Embryonic facial prominence (tissue), 1 donor: ENCODE measurements around the gene CCDC78.
"Not testable (repeated sequence)": the region's sequence is repeated elsewhere in the genome, so short reads cannot be mapped to it uniquely, and the experiment has no call there.

Source experiments
- DNase-seq: peaks from one replicate; pipeline ENCODE4 v3.0.0-alpha.2; 2016; ENCODE audit errors: extremely low spot score

The CCDC78 gene

DNA sequence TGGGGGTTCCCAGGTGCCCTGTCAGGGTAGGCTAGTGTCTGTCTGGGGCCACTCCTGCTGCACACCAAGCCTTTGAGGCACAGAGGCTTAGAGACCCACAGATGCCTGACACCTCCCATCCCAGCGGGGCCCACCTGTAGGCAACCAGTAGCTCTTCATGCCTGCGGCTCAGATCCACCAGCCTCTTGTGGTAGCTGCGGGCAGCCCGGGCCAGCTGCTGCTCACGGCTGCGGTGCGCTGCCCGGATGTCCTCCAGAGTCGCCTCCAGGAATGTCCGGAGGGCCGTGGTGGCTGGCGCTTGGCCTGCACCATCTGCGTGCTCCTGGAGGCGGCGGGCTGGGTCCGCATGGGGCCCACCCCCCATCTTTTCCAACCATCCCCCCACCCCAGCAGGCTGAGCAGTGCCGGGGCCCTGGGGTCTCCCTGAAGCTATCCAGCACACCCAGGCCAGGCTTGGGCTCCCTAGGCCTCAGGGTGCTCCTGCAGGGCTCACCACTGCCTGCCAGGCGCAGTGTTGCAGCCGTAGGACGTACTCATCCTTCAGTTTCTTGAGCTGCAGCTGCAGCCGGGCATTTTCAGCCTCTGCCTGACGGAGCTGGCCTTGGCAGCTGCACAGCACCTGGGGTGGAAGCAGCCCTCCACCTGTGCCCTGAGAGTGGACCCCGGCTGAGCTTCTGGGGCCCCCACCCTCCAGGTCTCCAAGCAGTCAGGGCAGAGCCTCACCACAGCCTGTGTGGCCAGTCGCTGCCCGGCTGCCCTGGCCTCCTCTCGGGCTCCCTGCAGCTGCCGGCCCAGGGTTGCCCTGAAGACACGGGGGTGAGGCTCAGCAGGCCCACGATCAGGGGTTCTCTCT lies 1.8 kb downstream of the CCDC78 start:
- no peak for DNase-seq

DNA sequence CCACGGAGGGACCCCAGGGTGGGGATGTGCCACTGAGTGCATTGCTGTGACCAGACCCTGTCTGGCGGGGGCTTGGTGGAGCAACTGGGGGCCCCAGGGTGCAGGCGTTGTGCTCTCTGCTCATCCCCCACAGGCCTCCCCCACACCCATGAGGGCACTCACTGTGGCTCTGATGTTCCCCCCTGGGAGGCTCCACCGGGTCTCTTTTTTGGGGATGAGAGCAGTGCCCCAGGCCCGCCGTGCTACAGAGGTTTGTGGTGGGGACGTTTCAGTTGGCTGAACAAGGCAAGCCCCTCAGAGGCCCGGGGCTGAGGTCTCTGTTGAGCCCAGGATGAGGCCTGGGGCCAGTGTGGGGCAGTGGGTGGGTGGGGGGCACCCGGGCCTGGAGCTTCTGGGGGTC lies 2.5 kb downstream of the CCDC78 start:
- no peak for DNase-seq

DNA sequence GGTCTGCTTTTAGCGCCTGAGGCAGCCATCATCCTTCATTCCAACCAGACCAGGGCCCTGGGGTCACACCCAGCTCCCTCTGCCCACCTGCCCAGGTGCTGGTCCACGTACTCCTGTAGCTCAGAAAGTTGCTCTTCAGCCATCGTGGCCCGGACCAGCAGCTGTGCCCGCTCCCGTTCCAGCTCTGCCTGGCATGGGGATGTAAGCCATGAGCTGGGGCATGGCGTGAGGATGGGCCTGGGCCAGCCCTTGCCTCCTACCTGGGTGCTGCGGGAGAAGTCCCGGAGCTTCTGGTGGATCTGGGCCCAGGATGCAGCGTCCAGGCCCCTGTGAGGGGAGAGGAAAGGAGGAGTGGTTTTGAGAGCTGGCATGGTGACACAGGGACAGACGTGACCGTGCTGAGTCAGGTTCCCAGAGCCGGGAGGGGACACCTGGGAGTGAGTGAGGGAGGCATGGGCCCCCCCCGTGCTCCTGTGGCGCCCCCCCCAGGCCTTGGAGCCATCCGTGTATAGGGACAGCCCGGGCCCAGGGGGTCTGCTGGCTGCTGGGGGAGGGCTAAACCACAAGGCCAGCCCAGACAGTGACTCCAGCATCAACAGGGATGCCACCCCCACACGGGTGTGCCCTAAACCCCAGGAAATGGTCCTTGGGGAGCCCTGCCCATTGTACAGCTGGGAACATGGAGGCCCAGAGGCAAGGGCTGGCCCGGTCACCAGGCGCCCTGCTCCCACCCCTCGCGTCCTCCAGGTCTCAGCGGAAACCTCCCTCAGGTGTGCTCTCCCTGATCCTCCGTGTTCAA lies 3.2 kb downstream of the CCDC78 start:
- no peak for DNase-seq

DNA sequence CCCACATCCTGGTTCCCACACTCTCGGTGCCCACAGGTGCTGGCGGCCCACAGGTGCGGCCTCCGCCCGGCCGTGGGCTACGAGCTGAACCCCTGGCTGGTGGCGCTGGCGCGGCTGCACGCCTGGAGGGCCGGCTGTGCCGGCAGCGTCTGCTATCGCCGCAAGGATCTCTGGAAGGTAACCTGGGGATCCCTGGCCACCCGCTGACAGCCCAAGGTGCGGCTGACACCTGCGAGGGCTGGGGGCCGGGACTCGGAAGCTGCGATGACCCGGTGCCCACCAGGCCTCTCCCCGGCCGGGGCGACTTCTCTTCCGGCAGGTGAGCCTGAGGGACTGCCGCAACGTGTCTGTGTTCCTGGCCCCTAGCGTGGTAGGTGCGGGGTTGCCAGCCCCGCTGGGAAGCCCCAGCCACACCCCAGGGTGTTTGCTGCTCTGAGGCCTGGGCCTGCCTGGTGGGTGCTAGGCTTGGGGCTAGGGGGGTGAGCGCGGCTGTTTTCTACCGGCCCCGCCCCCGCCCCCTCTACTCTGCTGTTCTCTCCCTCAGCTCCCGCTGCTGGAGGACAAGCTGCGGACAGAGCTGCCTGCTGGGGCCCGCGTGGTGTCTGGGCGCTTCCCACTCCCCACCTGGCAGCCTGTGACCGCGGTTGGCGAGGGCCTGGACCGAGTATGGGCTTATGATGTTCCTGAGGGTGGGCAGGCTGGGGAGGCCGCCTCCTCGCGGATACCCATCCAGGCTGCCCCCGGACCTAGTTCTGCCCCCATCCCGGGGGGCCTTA lies 4.3 kb downstream of the CCDC78 start:
- DNase-seq = no peak

DNA sequence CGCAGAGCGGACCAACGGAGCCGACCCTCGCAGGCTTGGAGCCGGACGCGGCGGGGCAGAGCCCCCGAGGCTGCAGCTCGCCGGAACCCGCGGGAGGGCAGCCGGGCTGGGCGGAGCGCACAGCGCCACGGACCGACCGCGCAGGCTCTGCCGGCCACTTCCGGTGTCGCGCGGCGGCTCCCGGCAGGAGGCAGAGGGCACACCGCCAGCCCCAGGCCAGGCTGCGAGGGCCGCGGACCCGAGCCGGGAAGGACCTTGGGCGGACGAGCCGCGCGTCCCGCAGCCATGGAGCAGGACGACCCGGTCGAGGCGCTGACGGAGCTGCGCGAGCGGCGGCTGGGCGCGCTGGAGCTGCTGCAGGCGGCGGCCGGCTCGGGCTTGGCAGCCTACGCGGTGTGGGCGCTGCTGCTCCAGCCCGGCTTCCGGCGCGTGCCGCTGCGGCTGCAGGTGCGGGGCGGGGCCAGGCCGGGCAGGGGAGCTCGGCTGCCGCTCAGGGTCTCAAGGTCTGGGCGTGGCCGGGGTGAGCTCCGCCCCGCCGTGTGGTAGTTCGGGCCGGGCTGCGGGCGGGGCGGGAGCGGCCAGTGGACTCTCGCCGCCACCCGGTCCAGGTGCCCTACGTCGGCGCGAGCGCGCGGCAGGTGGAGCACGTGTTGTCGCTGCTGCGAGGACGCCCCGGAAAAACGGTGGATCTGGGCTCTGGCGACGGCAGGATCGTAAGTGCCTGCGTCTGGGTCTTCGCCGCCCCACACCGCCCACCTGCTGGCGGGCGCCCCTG lies 5.1 kb downstream of the CCDC78 start, which contains the start of gene ANTKMT:
ANTKMT (plus strand) TSS at position 157 of the 775 bp plus-strand sequence; CDS start at position 286, 129 bp downstream.
- DNase-seq = peak; percentile 37

DNA sequence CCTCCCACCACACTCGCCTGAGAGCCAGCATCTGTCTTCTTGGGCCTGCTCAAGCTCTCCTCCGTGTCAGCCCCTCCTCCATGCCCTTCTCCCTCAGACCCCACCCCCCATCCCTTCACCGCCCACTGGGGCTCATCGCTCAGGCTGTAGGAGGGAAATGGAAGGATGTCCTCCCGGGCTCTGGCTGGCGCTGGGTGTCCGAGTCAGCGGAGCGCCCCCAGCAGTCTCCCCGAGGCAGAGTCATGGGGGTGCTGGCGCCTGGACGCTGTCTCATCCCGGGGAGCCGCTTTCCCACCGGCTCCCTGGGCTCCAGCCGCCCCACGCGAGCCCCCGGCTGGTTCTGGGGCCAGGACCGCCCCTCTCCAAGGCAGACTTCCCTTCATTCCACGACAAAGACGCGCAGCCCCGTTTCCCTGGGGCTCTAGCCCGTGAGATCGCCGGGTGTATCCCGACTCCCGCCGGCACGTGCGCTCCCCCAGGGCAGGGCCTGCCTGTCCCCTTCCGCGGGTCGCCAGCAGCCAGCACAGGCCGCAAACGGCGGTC lies 5.7 kb downstream of the CCDC78 start:
- no peak for DNase-seq

DNA sequence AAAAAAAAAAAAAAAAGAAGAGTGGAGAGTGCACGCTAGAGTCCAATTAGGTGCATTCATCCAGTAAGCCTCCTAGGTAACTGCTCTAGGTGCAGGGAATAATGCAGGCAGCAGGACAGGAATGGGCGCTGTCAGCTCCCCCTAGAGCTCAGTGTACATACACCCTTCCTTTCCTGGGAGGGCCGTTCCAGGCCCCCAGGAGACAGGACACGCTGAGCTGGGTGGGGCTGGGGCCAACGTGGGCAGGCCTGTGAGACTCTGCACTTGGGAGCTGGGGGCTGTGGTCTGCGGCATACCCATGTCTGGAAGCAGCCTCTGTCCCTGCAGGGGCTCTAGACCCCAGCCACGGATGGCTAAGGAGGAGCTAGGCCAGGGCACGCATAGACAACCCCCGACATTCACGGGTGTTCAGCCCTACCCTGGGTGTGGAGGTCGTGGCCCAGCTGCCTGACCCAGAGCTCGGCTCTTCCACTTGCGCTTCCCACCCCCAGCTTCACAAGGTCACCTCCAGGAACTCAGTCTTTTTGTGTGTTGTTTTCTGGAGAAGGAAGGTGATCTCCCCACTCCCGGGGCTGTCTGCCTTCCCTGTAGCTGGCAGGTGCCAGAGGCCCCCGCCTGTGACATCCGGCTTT lies 6.3 kb downstream of the CCDC78 start:
- DNase-seq = no peak

DNA sequence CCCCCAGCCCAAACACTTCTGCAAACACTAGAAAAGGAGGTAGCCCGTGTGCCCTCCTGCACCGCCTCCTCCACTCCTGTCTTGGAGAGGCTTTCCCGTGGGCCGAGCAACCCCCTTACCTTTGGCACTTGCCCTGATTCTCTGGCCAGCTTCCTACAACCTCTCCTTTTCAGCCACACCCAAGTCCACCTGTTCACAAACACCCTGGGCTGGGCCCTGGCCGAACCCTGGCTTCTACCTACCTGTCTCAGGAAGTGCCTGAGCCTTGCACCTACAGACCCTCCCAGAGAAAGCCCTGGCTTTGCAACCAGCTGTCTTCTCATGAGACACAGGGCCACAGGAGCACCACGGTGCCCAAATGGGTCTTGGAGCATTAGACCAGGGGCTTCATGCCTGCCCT lies 7.3 kb downstream of the CCDC78 start:
- DNase-seq = no peak

DNA sequence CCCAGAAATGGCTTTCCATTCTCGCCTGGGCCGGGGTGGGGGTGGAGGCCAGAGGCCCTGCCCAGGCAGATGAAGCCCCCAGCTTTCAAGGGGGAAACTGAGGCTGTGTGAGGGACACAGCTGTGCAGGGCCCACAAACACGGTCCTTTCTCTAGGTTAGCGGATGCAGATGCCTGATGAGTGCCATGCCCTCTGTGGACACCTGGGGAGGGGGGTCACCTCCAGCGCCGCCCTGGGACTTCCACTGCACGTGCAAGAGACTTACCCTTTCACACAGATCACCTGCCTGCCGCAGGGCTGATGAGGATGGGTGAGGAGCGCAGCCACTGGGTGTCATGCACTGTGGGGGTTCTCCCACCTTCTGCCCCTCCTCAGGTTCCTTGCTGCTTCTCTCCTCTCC lies 7.9 kb downstream of the CCDC78 start:
- no peak for DNase-seq

DNA sequence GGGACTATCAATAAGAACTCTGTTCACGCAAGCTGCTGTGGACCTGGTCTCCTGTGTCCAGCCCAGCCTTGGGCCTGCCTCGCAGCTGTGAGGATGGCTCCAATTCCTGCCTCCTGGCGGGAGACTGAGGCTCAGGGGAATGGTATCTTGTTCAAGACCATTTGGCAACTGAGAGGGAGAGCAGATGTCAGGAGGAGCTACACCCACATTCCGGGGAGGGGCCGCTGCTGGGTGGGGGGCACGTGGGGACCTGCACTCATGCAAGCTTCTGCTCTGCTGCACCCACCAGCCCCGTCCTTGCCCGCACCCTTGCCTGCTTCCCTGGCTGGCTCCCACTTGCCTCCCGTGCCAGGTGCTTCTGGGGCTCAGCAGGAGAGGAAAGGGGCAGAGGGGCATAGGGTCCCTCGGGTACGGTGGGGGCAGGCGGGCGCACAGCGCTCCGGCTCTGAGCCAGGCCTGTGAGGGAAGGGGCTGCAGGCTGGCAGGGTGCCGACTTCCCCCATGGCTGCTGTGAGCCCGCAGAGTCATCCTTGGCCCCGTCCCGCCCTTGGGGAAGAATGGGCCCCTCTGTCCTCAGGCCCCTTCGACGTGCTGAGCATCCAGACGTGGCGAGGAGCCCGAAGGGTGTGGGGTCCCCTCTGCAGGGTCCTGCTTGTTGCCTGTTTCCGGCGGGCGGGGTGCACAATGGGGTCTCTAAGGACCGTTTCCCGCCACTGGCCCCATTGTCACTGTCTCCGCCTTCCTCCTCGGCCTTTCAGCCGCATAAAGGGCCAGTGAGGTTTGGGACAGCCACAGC lies 8.6 kb downstream of the CCDC78 start:
- no peak for DNase-seq

DNA sequence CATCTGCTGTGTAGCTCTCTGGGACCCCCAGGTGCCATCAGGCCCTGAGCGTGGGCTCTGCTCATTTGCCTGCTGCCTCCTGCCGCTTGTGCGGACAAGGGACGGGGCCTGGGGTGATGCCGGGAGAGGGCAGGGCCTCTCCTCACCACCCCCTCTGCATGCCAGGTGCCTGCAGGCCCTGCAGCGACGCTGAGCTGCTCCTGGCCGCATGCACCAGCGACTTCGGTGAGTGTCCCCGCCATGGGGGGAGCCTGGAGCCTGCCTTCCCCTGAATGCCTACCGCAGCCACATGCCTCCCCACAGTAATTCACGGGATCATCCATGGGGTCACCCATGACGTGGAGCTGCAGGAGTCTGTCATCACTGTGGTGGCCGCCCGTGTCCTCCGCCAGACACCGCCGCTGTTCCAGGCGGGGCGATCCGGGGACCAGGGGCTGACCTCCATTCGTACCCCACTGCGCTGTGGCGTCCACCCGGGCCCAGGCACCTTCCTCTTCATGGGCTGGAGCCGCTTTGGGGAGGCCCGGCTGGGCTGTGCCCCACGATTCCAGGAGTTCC lies 9.4 kb downstream of the CCDC78 start:
- DNase-seq = no peak

DNA sequence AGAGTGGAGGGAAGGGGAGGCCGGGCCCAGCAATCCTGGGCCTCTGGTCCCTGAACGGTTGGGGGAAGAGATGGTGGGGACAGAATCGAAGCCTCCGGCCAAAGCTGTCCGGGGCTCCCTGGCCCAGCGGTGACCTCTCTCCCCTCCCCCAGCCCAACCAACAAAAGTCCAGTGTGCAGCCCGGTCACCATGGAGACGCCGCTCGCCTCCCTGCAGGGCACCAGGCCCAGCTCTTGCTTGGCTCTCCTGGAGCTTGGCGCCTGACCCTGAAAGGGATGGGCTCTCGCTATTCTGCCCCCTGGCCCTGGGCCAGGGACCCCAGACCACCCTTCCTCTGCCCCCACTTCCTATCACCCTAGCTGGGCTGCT lies 10.1 kb downstream of the CCDC78 start:
- DNase-seq = no peak

DNA sequence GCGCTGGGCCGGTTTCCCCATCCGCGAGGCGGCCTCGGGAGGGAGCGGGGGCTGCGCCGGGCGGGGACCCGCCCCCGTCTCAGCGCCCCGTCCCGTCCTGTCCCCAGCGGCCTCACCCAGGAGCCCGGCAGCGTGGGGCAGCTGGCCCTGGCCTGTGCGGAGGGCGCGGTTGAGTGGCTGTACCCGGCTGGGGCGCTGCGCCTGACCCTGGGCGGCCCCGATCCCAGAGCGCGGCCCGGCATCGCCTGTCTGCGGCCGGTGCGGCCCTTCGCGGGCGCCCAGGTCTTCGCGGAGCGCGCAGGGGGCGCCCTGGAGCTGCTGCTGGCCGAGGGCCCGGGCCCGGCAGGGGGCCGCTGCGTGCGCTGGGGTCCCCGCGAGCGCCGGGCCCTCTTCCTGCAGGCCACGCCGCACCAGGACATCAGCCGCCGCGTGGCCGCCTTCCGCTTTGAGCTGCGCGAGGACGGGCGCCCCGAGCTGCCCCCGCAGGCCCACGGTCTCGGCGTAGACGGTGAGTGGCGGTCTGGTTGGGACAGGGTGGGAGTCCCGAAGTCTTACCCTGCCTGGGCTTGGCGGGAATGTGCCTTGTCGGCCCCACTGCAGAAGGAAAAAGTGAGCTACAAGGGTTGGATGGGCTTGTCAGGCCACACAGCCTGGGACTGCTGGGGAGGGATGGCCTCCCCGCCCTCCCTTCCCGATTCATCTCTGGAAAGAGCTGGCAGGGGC lies 10.6 kb downstream of the CCDC78 start:
- DNase-seq = no peak

DNA sequence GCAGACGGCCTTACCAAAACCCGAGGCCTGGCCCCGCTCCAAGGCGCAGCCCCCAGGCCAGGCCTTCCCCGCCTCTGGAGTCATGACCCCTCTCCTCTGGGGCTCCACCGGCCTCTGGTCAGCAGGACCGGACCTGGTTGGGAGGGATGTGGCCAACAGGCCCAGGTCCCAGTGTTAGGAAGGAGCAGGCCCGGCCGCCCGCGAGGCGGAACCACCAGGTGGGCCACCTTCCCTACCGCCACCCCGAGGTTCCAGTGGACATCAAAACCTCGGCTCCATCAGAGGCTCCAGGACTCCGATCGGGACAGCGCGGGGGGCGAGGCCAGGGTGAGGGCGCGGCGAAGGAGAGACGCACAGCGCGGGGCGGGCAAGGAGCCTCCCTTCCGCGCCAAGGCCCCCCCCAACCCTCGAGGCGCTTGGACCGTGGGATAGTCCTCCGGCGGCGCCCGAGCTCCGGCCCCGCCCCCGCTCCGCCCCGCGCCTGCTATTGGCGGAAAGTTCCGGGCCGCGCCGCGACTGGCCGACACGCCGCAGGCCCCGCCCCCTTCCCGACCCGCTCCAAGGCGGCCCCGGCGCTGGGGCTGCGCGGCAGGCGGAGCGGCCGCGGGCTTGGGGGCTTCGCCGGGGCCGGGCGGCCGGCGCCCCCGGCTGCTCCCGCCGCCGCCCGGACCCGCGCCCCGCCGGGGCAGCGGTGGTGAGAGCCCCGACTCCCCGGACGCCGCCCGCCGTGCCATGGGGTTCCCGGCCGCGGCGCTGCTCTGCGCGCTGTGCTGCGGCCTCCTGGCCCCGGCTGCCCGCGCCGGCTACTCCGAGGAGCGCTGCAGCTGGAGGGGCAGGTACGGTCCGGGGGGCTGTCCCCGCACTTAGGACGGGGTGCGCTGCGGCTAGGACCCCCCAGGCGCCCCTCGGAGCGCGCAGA lies 11.4 kb downstream of the CCDC78 start, which contains the start of gene METRN:
METRN (plus strand) TSS at position 561 of the 919 bp plus-strand sequence; CDS start at position 733, 172 bp downstream.
- peak; percentile 64 for DNase-seq

DNA sequence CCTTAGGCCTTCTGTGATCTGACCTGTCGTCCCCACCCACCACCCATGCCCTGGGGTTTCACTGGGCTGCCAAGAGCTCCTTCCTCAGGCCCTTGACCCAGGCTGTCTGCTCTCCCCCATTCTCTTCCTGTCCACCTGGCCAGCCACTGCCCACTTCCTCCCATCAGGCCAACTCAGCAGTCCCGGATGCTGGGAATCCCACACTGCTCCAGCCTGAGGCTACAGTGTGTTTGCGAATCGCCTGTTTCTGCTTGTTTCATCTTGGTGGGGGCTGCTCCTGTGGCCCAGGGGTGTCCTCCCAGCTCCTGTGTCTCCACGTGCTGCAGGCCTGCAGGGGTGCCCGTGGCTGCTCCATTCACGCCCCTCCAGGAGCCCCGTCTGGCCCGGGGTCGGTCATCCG lies 12.2 kb downstream of the CCDC78 start:
- DNase-seq = no peak

DNA sequence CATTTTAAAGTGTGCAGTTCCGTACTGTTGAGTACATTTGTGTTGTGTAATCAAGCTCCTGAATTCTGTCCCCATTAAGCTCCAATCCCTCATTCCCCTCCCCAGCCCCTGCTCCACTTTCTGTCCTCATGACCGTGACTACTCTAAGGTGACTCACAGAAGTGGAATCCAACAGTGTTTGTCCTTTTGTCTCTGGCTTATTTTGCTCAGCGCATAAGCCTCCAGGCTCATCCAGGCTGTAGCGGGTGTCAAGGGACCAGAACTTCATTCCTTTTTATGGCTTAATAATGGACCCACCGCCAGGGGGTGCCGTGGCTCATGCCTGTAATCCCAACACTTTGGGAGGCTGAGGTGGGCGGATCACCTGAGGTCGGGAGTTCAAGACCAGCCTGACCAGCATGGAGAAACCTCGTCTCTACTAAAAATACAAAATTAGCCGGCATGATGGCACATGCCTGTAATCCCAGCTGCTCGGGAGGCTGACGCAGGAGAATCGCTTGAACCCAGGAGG lies 13.4 kb downstream of the CCDC78 start:
- DNase-seq = not testable (repeated sequence)
